ACHN (cell line): ENCODE data around the gene SLC66A2.

Experiments used
- DNase-seq: peaks from one replicate; pipeline ENCODE4 v3.0.0-alpha.2; 2015
- in situ Hi-C: cut with HindIII; loops from 2 replicates; pipeline ENCODE4 v1.10.0; 2017; ENCODE audit warnings: low sequenced_read_pairs, low pct_ligation_motif_present, low pct_unique_long_range_greater_than_20kb

SLC66A2 gene

GRCh38 chr18:79941473-79942119 is 9.9 kb downstream of the SLC66A2 start:
- in situ Hi-C loops: no loop called here
- DNase-seq: no peak

GRCh38 chr18:79940814-79941472 is 10.5 kb downstream of the SLC66A2 start:
- DNase-seq: no peak
- in situ Hi-C loops: no loop called here

GRCh38 chr18:79940126-79940813 is 11.2 kb downstream of the SLC66A2 start:
- DNase-seq: no peak
- in situ Hi-C loops: no loop called here

GRCh38 chr18:79939096-79939495 is 12.4 kb downstream of the SLC66A2 start:
- in situ Hi-C loops: no loop called here
- DNase-seq: no peak

GRCh38 chr18:79938196-79938595 is 13.3 kb downstream of the SLC66A2 start:
- in situ Hi-C loops: no loop called here
- no peak for DNase-seq

GRCh38 chr18:79937103-79937860 is 14.2 kb downstream of the SLC66A2 start:
- no peak for DNase-seq
- in situ Hi-C loops: no loop called here

GRCh38 chr18:79936641-79937040 is 14.8 kb downstream of the SLC66A2 start:
- no peak for DNase-seq
- in situ Hi-C loops: no loop called here

GRCh38 chr18:79935925-79936324 is 15.5 kb downstream of the SLC66A2 start:
- no peak for DNase-seq
- in situ Hi-C loops: no loop called here

- in situ Hi-C loops: no loop called here
- no peak for DNase-seq
Measured at GRCh38 chr18:79935499-79935898, 16.0 kb downstream of the SLC66A2 start.

GRCh38 chr18:79935098-79935480 is 16.4 kb downstream of the SLC66A2 start:
- DNase-seq: no peak
- in situ Hi-C loops: no loop called here

GRCh38 chr18:79934311-79935097 is 16.9 kb downstream of the SLC66A2 start:
- in situ Hi-C loops: no loop called here
- DNase-seq: no peak

- no peak for DNase-seq
- in situ Hi-C loops: no loop called here
Measured at GRCh38 chr18:79933765-79934164, 17.7 kb downstream of the SLC66A2 start.

GRCh38 chr18:79932907-79933306 is 18.5 kb downstream of the SLC66A2 start:
- no peak for DNase-seq

GRCh38 chr18:79931475-79931874 is 20.0 kb downstream of the SLC66A2 start:
- in situ Hi-C loops: no loop called here
- DNase-seq: no peak

More at GRCh38 chr18:79932907-79933306, 18.5 kb downstream of the SLC66A2 start:
- in situ Hi-C loops: no loop called here

GRCh38 chr18:79930020-79930642 is 21.3 kb downstream of the SLC66A2 start:
- DNase-seq: peak; percentile 4
- in situ Hi-C loops: no loop called here

GRCh38 chr18:79928563-79928960 is 22.9 kb downstream of the SLC66A2 start:
- no peak for DNase-seq
- in situ Hi-C loops: no loop called here

GRCh38 chr18:79927607-79928562 is 23.6 kb downstream of the SLC66A2 start:
- in situ Hi-C loops: no loop called here
- no peak for DNase-seq
